GM12873 (cell line): ENCODE measurements around the gene PRRC2B.

Experiments
- TF ChIP-seq, protein P1 (sequence below): IDR thresholded peaks from 2 replicates; pipeline ENCODE4 v1.5.1; 2012; ENCODE audit warnings: low read depth, mild to moderate bottlenecking, moderate library complexity, low read length, control low read depth; ENCODE audit not compliant: insufficient read depth; ENCODE audit errors: missing control alignments

The PRRC2B gene

DNA sequence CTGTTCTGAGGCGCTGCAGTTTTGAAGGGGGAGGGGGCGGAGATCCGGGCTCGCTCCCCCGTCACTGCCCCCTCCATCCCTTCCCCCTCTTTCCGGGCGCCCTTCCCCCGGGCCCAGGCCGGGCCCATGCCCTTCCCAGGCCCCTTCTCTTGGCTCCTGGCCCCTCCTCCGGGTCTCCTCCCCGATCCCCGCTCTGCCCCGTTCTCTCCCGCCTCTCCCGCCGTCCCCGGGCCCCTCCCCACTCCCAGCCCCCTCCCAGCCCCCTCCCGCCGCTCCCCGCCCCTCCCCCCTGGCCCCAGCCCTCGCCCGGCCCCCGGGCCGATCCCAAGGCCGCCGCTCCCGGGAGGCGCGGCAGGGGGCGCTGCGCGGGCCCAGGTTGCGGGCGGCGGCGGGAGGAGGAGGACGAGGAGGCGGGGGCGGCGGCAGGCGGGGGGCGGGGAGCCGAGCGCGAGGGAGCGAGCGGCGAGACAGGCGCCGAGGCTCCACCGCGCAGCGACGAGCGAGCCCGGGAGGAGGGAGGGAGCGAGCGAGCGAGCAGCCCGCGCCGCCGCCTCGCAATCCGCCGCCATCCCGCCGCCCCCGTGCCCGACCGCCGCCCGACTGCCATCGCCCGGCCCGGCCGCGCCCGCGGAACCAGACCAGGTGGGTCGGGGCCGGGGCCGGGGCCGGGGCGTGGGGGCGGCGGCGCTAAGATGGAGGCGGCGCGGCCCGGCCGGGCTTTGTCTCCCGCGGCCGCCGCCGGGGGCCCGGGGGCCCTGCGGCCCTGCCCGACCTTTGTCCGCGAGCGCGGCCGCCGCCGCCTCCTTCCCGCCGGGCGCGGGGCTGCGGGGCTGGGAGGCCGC is at the start of gene PRRC2B:
Gene PRRC2B (plus strand): TSS at position 465 of the 842 bp plus-strand sequence. CDS start 36,059 bp downstream, outside the sequence.
- TF ChIP-seq, protein P1, sequence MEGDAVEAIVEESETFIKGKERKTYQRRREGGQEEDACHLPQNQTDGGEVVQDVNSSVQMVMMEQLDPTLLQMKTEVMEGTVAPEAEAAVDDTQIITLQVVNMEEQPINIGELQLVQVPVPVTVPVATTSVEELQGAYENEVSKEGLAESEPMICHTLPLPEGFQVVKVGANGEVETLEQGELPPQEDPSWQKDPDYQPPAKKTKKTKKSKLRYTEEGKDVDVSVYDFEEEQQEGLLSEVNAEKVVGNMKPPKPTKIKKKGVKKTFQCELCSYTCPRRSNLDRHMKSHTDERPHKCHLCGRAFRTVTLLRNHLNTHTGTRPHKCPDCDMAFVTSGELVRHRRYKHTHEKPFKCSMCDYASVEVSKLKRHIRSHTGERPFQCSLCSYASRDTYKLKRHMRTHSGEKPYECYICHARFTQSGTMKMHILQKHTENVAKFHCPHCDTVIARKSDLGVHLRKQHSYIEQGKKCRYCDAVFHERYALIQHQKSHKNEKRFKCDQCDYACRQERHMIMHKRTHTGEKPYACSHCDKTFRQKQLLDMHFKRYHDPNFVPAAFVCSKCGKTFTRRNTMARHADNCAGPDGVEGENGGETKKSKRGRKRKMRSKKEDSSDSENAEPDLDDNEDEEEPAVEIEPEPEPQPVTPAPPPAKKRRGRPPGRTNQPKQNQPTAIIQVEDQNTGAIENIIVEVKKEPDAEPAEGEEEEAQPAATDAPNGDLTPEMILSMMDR = peak; percentile 47

DNA sequence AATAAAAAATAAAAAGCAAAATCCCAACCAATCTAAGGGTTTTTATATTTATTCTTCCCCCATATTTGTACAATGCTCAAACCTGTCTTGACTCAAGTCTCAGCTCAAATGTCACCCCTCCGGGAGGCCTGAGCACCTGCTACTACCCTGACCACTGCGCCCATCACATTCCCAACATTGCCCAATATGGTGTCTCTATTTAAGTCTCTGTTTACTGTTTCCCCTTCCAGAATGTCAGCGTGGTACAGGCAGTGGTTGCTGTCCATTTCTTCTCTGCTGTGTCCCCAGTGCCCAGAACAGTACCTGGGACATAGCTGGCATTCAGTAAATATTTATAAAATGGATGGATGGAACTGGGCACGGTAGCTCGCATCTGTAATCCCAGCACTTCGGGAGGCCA is 47.3 kb upstream of the PRRC2B start:
- TF ChIP-seq, protein P1 = no peak

DNA sequence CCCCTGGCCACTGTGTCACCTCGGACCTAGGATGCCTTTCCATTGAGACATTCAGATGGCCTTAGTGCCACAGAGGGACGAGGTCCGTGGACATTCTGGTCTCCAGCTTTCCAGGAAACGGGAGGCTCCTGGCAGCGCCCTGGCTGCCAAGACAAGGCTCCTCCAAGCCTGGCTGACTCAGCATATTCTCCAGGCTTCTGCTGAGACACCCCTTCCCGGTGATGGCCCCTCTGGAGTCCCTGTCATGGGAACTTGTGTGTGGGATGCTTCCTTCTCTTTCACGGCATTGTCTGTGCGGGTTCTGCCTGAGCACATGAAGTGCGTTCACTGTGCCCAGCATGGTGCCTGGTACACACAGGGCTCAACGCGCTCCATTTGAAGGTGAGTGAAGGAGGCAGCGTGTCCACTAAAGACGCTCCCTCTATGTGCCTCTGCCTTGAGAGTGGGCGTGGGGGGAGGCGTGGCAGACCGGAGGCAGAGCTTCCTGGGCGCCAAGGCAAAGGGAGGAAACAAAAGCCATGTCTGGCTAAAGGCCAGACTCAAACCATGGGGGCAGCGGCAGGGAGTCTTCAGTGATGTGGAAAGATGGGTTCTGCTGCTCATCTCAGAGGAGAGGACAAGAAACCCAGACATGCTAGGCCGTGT is 46.4 kb upstream of the PRRC2B start:
- TF ChIP-seq, protein P1 = no peak

DNA sequence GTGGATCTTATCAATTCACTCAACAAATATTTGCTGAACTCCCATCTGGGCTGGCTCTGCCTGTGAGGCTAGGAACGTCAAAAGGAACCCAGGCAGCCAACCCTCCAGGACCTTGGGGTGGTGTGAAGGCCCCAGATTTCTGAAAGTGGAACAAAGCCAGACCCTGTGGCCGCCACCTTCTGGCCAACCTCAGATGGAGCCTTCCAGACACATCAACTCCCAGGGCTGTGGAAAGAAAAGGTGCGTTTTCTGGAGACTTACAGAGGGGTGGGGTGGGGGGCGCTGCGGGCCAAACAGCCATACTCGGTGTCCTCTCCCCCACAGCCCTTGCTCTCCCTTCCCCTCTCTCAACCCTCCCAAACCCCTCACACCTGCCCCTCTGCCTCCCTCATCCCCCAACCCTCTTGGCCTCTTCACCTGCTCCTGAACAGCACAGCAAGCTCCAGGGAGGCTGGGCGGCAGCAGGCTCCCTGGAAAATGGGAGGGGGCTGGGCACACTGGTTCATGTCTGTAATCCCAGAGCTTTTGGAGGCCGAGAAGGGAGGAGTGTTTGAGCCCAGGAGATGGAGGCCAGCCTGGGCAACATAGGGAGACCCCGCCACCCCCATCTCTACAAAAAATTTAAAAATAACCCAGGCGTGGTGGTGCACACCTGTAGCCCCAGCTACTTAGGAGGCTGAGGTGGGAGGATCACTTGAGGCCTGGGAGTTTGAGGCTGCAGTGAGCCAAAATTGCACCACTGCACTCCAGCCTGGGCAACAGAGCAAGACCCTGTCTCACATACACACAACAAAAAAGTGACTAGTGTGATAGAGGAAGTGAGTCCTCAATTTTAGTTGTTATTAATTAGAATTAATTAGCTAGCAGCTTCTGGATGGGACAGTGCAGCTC is 45.0 kb upstream of the PRRC2B start:
- TF ChIP-seq, protein P1 = peak; percentile 30

DNA sequence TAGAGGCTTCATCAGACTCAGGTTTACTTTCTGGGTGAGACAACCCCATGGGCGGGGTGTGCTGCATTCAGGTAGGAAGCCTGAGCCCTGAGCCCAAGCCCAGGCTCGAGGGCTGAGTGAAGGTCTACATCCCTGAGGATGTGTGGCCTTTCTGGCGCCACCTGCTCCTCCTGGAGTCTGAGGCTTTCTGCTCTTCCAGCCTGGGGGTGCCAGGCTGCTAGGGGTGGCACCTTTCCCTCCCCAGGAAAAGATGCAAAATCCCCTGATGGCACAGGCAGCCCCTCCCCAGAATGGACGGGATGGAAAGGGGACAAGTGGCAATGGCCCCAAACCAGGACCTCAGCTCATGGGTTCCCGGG is 44.4 kb upstream of the PRRC2B start:
- TF ChIP-seq, protein P1 = no peak

DNA sequence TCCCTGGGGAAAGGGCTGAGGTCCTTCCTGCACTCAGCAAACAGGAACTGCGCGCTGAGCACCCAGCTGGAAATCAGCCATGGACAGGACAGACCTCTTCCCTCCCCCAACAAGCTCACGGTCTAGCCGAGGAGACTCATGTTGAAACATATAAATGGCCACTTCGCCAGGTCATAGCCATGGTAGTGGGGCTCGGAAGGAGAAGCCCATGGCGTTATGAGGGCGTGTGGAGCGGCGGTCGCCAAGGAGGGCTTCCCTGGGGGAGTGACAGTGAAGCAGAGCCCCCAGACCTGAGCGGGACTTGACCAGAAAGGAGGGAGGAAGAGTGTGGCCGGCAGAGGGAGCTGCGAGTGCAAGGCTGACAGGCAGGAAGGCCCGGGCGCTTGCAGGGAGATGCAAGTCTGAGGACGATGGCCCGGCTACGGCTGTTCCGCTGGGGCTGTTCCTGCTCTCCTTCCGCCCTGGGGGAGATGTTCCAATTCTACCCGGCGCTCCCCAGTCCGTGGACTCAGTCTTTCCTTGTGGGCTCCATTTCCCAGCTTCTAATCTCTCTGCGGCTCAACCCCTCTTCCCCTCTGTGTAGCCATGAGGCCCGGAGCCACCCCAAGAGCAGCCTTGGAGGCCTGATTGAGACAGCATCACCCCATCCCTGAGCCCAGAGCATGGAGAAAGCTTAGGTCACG is 43.9 kb upstream of the PRRC2B start:
- TF ChIP-seq, protein P1 = peak; percentile 94
